Measurements from ENCODE around the gene SERPINB1. TPM values are rescaled to one million over a fixed set of nuclear protein-coding genes. Genes with fewer than 3 reads are reported as not detected.

Gene SERPINB1
- total and polyA plus RNA-seq, 5 experiments from 2014 or later, result 65.3 to 130 (median 121) TPM

DNA sequence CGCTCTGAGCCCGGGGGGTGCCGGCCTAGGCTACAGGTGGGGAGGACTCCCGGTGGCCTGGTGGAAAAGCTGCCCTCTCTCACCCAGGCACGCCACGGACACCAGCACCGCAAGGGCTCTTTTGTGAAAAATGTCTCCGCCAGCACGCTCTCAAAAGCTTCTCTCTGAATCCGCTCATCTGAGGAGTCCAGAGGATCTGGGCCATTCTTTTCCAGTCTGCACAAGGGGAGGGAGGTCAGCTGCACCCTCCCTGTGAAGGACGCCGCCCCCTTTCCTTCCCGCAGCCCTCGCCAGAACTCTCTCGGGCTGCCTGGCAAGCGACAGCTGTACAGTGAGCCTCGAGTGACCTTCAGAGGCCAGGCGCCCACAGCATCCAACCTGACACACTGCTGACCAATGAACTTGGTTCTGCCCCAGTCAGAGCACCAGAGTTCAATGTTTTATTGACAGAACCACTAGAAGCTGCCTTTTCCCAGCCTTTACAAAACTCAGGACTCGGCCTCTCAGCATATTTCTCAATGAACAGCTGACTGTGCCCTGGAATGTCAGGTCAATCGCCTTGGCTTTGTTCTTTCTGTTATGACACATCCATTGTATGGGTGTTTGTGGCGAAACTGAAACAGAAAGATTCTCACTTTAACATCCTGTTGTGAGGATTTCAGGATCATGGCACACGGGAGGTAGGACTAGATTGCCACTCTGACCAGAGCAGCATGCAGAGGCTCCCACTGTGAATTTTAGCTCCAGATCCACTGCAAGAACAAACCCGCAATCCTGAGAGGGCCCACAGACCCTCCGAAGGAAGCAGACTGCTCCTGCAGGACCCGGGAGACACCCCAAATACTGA lies 34.8 kb upstream of the SERPINB1 start:
- H3K4me1 Mint-ChIP-seq, result peaks cover 44 to 88% (median 81%) of the 10 kb centered on the region in 4 donors
- DNase-seq (no peak), ATAC-seq (peak; percentile 15 to 24)
- peak overlapping the region; percentile 72 to 94 (median 89) for H3K4me3 Mint-ChIP-seq
- no peaks in the 10 kb centered on the region for H3K27me3 Mint-ChIP-seq
- peaks cover 0 to 2% (median 0%) of the 10 kb centered on the region in 3 donors for H3K36me3 Mint-ChIP-seq
- H3K27ac Mint-ChIP-seq, result peak overlapping the region; percentile 91 to 99 (median 96)
- peaks cover 0 to 6% (median 2%) of the 10 kb centered on the region in 9 donors for H3K9me3 Mint-ChIP-seq
- POLR2A ChIA-PET, result interaction anchor here (0.5 to 6.8 kb wide), 12 partner anchors 12 to 95 kb away, joined by 3 to 56 read pairs (median 6); partner anchors contain the start of genes SERPINB1 and SERPINB6

DNA sequence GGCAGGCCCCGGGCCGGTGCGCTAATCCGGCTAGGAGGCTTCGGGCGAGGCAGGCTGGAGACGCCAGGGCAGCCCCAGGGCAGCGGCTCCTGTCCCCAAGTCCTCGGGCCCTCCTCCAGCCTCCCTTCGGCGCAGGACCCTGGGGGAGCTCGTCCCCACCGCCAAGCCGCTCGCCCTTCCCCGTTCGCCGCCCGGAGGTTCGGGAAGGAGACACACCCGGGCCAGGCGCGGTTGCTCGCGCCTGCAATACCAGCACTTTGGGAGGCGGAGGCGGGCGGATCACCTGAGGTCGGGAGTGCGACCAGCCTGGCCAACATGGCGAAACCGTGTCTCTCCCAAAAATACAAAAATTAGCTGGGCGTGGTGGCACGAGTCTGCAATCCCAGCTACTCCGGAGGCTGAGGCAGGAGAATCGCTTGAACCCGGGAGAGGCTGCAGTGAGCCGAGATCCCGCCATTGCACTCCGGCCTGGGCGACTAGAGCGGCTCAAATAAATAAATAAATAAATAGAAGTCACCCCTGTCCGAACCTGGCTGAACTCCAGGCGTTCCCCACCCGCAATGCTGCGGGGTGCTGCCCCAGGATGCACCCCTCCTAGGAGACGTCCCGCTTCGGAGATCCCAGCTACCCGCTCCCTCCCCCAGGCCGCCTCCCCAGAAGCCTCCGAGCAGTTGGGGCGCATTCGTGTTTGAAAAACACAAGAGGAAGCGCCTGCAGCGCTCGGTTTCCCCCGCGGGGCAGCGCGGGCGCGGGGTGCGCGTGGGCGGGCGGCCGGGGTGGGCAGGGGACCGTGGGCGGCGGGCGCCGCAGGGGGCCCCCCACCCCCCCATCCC lies 33.9 kb upstream of the SERPINB1 start:
- Mint-ChIP-seq H3K36me3 (no peaks in the 10 kb centered on the region), H3K27ac (peak overlapping the region; percentile 89 to 97 (median 94)), H3K4me3 (peak overlapping the region; percentile 72 to 90 (median 85)), H3K9me3 (peaks cover 0 to 6% (median 0%) of the 10 kb centered on the region in 9 donors), H3K27me3 (no peaks in the 10 kb centered on the region), H3K4me1 (peaks cover 36 to 79% (median 74%) of the 10 kb centered on the region in 4 donors)
- ATAC-seq, result peak; percentile 73 to 76
- DNase-seq, result peak; percentile 41 to 80 (median 52)
- POLR2A ChIA-PET, result interaction anchor here (0.6 to 6.8 kb wide), 7 partner anchors 19 to 65 kb away, joined by 3 to 56 read pairs (median 4); partner anchors contain the start of gene SERPINB1

DNA sequence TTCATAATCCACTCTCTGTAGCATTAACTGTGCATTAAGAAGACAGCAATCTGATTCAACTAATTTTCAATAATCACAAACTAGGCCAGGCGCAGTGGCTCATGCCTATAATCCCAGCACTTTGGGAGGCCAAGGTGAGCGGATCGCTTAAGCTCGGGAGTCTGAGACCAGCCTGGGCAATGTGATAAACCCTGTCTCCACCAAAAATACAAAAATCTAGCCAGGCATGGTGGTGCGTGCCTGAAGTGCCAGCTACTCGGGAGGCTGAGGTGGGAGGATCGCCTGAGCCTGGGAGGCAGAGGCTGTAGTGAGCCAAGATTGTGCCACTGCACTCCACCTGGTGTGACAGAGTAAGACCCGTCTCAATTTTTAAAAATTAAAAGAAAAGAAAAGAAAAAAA lies 32.0 kb upstream of the SERPINB1 start:
- ATAC-seq (no peak), DNase-seq (no peak)
- Mint-ChIP-seq H3K27me3 (no peaks in the 10 kb centered on the region), H3K4me1 (peaks cover 26 to 70% (median 66%) of the 10 kb centered on the region in 4 donors), H3K4me3 (peak overlapping the region in 1 of 10 donors; percentile 2), H3K9me3 (peaks cover 0 to 2% (median 0%) of the 10 kb centered on the region in 9 donors), H3K36me3 (no peaks in the 10 kb centered on the region), H3K27ac (peak overlapping the region in 3 of 10 donors; percentile 4 to 96 (median 94))
- POLR2A ChIA-PET, result no interaction called here

DNA sequence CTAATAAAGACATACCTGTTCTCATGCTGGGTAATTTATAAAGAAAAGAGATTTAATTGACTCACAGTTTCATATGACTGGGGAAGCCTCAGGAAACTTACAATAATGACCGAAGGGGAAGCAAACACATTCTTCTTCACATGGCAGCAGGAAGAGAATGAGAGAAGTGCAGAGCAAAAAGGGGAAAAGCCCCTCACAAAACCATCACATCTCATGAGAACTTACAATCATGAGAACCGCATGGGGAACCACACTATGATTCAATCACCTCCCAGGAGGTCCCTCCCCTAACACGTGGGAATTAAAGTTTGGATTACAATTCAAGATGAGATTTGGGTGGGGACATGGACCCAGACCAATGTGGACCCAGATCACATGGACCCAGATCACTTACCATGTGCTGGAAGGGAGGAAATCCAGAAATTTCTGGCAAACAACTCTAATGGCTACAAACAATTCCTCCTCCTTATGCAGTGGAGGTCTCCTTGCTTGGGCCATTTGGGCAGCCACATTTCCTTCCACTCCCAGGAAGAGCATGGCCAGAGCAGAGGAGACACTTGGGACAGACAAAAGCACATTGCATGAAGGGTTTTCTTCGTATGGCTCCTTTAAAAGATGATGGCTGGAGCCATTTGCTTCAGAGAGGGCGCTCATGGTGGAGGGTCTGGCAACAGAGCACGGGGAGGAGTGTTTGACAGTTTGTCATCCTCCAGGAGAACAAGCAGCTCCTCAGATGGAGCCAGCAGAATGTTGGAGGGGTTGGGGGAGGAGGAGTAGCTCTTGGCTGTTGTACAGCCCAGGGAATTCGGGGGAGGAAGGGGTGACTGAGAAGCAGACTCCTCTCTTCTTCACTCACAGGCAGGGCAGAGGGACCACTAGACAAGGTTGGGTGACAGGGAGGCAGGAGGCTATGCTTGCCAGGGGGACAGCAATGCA lies 31.0 kb upstream of the SERPINB1 start:
- no peaks in the 10 kb centered on the region for H3K36me3 Mint-ChIP-seq
- POLR2A ChIA-PET, result interaction anchor here (1.2 to 1.8 kb wide), 3 partner anchors 17 to 30 kb away, joined by 5 to 7 read pairs (median 6); partner anchors contain the start of gene SERPINB9
- peaks cover 18 to 66% (median 58%) of the 10 kb centered on the region in 4 donors for H3K4me1 Mint-ChIP-seq
- peak overlapping the region in 8 of 10 donors; percentile 20 to 96 (median 68) for H3K27ac Mint-ChIP-seq
- no peaks in the 10 kb centered on the region for H3K27me3 Mint-ChIP-seq
- no peak for ATAC-seq
- peak overlapping the region in 3 of 10 donors; percentile 11 to 64 (median 50) for H3K4me3 Mint-ChIP-seq
- DNase-seq, result no peak
- no peaks in the 10 kb centered on the region for H3K9me3 Mint-ChIP-seq

DNA sequence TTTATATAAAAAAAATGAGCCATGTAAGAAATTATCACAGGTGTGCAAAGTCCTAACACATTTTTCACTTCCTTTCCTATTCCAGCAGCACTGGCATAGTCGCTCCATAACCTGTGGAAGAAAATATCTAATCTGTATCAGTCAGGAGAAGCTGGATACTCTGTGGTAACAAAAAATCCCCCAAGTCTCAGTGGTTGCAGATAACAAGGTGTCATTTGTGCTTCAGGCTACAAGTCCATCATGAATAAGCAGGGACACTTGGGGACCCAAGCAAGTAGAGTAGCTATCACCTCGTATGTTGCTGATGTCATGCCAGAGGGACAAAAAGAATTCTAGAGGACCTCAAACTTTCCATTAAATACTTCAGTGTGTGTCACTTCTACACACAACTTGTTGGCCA lies 30.3 kb upstream of the SERPINB1 start:
- Mint-ChIP-seq H3K4me1 (peaks cover 15 to 65% (median 51%) of the 10 kb centered on the region in 4 donors), H3K4me3 (no peak overlapping the region), H3K27me3 (no peaks in the 10 kb centered on the region), H3K36me3 (no peaks in the 10 kb centered on the region), H3K9me3 (no peaks in the 10 kb centered on the region), H3K27ac (peak overlapping the region in 2 of 10 donors; percentile 43 to 96)
- DNase-seq, result no peak
- POLR2A ChIA-PET, result interaction anchor here (0.7 to 1.8 kb wide), 6 partner anchors 9 to 31 kb away, joined by 3 to 7 read pairs (median 4); partner anchors contain the start of gene SERPINB9
- ATAC-seq, result no peak

DNA sequence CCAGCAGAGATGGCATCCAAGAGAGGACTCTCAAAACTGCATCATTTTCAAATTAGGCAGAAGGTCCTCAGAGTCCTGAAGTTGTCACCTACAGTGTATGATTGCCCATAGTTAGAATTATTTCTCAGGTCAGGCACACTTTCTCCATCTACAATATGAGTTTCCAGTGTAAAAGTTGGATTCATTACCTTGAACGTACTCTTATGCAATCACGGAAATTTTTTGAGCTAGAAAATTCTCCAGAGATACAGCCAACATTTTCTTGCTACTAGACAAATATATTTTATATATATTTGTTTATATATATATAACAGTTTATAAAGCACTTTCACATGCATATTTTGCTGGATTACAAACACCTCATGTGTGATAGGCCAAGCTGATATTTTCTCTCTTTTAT lies 29.4 kb upstream of the SERPINB1 start:
- Mint-ChIP-seq H3K4me1 (peaks cover 10 to 65% (median 42%) of the 10 kb centered on the region in 4 donors), H3K27ac (peak overlapping the region in 1 of 10 donors; percentile 56), H3K9me3 (no peaks in the 10 kb centered on the region), H3K36me3 (no peaks in the 10 kb centered on the region), H3K27me3 (no peaks in the 10 kb centered on the region), H3K4me3 (no peak overlapping the region)
- POLR2A ChIA-PET, result interaction anchor here (0.7 to 1.8 kb wide), 7 partner anchors 10 to 65 kb away, joined by 3 to 7 read pairs (median 4); partner anchors contain the start of gene SERPINB9
- DNase-seq (no peak), ATAC-seq (no peak)

DNA sequence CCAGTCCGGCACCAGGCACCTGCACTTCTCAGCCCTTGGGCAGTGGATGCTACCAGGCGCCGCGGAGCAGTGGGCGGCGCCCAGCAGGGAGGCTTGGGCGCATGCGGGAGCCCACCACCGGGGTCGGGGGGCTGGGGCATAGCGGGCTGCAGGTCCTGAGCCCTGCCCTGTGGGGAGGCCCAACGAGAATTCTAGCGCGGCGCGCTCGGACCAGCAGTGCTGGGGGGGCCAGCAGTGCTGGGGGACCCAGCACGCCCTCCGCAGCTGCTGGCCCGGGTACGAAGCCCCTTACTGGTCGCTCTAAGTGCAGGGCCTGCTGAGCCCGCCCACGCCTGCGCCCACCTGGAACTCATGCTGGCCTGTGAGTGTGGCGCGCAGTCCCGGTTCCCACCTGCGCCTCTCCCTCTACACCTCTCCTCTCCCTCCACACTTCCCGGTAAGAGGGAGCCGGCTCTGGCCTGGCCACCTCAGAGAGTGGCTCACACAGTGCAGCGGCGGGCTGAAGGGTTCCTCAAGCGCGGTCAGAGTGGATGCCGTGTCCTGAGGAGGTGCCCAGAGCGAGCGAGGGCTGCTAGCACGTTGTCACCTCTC lies 28.5 kb upstream of the SERPINB1 start:
- peak overlapping the region in 1 of 10 donors; percentile 56 for H3K27ac Mint-ChIP-seq
- H3K4me1 Mint-ChIP-seq, result peaks cover 12 to 74% (median 43%) of the 10 kb centered on the region in 4 donors
- H3K36me3 Mint-ChIP-seq, result no peaks in the 10 kb centered on the region
- no peaks in the 10 kb centered on the region for H3K9me3 Mint-ChIP-seq
- POLR2A ChIA-PET, result interaction anchor here (0.5 to 2.9 kb wide), 8 partner anchors 12 to 390 kb away, joined by 3 to 11 read pairs (median 4); partner anchors contain the start of gene SERPINB9
- no peaks in the 10 kb centered on the region for H3K27me3 Mint-ChIP-seq
- no peak overlapping the region for H3K4me3 Mint-ChIP-seq
- no peak for ATAC-seq
- no peak for DNase-seq

DNA sequence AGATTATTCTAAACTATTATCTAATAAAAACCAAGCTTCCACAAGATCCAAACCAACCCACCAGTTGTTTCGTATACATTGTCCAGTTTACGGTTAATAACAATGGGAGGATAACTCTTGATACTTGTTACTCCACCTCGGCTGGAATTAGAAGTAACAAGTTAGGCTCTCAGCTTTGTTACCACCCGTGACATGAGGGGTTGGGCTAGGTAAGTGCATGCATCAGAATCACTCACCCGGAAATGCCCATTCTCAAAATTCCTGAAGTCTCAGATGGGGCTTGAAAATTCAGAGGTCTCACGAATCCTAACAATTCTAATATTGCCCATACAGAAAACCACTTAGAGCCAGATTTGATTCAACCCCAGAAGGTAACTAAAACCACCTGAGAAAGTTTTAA lies 27.0 kb upstream of the SERPINB1 start:
- peak overlapping the region in 2 of 10 donors; percentile 21 to 45 for H3K4me3 Mint-ChIP-seq
- no peaks in the 10 kb centered on the region for H3K9me3 Mint-ChIP-seq
- H3K27ac Mint-ChIP-seq, result peak overlapping the region in 7 of 10 donors; percentile 18 to 81 (median 68)
- no peaks in the 10 kb centered on the region for H3K27me3 Mint-ChIP-seq
- no peaks in the 10 kb centered on the region for H3K36me3 Mint-ChIP-seq
- peaks cover 11 to 73% (median 38%) of the 10 kb centered on the region in 4 donors for H3K4me1 Mint-ChIP-seq
- ATAC-seq, result no peak
- POLR2A ChIA-PET, result interaction anchor here (0.9 to 2.9 kb wide), 7 partner anchors 10 to 35 kb away, joined by 3 to 11 read pairs (median 5); partner anchors contain the start of gene SERPINB9
- no peak for DNase-seq

DNA sequence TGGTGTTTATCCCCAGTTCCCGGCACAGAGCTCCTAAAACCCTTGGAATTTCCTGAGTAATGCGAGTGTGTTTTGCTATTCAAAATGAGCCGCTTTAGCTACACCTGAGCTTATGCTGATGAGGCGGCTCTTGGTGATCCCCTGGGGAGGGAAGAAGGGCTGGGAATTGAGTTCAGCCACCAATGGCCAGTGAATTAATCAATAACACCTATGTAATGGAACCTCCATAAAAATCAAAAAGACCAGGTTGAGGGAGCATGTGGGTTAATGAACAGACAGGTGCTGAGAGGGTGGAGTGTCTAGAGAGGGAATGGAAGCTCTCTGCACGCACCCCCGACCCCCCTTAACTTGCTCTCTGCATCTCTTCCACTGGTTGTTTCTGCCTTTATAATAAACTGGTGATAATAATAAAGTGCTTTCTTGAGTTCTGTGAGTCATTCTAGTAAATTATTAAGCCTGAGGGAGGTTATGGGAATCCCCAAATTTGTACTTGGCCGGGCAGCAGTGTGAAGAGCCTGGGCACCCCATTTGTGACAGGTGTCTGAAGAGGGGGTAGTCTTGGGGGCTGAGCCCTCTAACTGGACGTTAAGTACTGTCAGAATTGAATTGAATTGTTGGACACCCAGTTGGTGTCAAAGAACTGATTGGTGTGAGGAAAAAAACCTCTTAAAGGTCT lies 24.6 kb upstream of the SERPINB1 start:
- Mint-ChIP-seq H3K4me3 (no peak overlapping the region), H3K36me3 (peaks cover 0 to 1% (median 0%) of the 10 kb centered on the region in 3 donors), H3K27me3 (no peaks in the 10 kb centered on the region), H3K9me3 (peaks cover 0 to 3% (median 0%) of the 10 kb centered on the region in 9 donors), H3K27ac (peak overlapping the region in 5 of 10 donors; percentile 3 to 72 (median 58)), H3K4me1 (peaks cover 22 to 78% (median 47%) of the 10 kb centered on the region in 4 donors)
- POLR2A ChIA-PET, result interaction anchor here (1.2 to 2.3 kb wide), 6 partner anchors 9 to 123 kb away, joined by 3 to 7 read pairs (median 5); partner anchors contain the start of genes SERPINB1 and SERPINB9
- DNase-seq, result no peak
- ATAC-seq, result no peak

DNA sequence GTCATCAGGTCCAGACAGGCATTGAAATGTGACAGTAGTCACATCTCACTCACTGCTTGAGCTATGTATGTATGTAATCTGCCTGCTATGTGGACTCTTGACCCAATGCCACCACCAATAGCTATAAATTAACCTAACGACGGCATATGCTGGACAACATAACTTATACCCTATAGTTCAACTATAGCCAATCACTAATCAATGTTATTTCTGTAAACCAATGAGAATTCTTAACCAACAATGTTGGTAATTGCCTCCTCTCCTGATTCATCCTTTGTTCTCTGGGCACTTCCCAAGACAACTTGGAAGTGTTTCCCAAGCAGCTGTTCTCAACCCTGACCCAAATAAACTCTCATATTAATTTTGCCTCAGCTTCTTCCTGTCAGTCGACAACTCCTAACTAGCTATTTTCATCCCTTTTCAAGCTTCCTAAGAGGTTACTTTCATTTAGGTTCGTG lies 24.1 kb upstream of the SERPINB1 start:
- H3K27ac Mint-ChIP-seq, result peak overlapping the region in 7 of 10 donors; percentile 13 to 92 (median 58)
- DNase-seq (no peak), ATAC-seq (no peak)
- H3K4me1 Mint-ChIP-seq, result peaks cover 28 to 80% (median 52%) of the 10 kb centered on the region in 4 donors
- no peak overlapping the region for H3K4me3 Mint-ChIP-seq
- H3K27me3 Mint-ChIP-seq, result no peaks in the 10 kb centered on the region
- POLR2A ChIA-PET, result interaction anchor here (1.2 to 2.3 kb wide), 6 partner anchors 8 to 124 kb away, joined by 3 to 7 read pairs (median 5); partner anchors contain the start of genes SERPINB1 and SERPINB9
- peaks cover 0 to 9% (median 0%) of the 10 kb centered on the region in 9 donors for H3K9me3 Mint-ChIP-seq
- H3K36me3 Mint-ChIP-seq, result peaks cover 0 to 3% (median 0%) of the 10 kb centered on the region in 3 donors

Data from naive thymus-derived CD8-positive, alpha-beta T cell (primary cell).